ENCODE results near the gene STKLD1.

DNA sequence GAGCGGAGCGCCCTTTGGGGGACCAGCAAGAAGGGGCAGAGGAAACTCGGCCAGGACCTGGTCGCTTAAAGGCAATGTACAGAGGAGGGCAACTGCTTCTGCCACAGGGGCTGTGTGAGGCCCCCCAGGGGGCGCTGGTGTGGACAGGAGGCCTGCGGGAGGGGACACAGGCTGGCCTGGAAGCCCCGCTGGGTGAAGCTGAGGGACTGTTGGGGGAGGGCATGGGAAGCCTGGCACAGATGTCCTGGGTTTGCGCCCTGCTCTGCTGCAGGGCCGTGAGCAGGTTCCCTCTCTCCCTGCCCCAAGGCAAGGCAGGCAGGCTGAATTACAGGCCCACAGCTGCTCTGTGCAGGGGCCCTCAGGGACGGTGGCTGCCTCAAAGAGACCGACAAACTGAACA lies 33.6 kb upstream of the STKLD1 start:
- TF ChIP-seq YY1 (IDR thresholded peaks at IDR 0.05; ENCODE audit: low read depth) = no peak
- TF ChIP-seq MAX (IDR thresholded peaks at IDR 0.05) = no peak
- TF ChIP-seq TCF12 (IDR thresholded peaks at IDR 0.05; ENCODE audit: low read depth) = no peak
- TF ChIP-seq FOXM1 (IDR thresholded peaks at IDR 0.05; ENCODE audit: borderline replicate concordance, low read depth) = no peak

All from Ishikawa (cell line).